ENCODE measurements around the gene HIRA. TPM values are rescaled to one million over a fixed set of nuclear protein-coding genes. Genes with fewer than 3 reads are reported as not detected.

HIRA gene
- polyA plus RNA-seq, 1 experiment: 17.1 TPM

DNA sequence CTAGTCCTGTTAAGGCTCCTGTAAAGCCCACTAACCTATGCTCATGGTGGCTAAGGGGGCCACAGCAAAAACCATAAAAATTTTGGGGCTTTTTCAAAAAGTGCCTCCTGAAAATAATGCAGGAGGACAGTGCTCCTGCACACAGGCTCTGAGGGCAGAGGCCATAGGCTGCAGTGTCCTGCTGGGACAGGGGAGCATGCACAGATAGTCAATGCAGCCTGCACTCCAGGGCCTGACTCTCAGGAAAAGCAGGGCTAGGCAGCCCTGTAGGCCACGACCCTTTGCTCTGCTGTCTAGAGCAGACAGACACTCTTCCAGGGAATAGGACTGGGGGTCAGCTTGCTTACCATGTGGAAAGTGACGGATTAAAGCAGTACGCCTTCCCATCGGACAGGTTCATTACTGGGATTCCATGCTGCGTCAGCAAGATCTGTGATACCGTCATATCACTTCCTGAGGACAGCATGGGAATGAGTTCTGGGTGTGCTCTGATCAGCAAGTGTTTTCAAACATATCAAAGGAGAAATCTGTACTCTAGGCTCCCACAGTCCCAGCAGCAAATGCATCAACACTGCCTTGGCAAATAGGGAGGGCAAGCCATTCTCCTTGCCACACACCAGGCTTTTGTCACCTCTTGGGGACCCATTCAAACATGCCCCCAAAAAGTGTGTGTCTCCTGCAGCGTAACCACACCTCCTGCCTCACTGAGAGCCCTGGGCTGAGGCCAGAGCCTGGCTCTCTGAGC, 75.9 kb downstream of the HIRA start:
- H3K4me3 ChIP-seq (ENCODE audit: low read depth, low read length): no peak overlapping the region
- ChIA-PET POLR2A (interaction anchor here (0.7 kb wide), 1 partner anchor 9 kb away, joined by 3 read pairs; no protein-coding TSS in a partner anchor), CTCF (no interaction called here)
- H3K27me3 ChIP-seq (ENCODE audit: control insufficient read depth, insufficient read depth, low read length): no peaks in the 10 kb centered on the region
- no peak for DNase-seq (ENCODE audit: low read depth)
- TF ChIP-seq, protein P1, sequence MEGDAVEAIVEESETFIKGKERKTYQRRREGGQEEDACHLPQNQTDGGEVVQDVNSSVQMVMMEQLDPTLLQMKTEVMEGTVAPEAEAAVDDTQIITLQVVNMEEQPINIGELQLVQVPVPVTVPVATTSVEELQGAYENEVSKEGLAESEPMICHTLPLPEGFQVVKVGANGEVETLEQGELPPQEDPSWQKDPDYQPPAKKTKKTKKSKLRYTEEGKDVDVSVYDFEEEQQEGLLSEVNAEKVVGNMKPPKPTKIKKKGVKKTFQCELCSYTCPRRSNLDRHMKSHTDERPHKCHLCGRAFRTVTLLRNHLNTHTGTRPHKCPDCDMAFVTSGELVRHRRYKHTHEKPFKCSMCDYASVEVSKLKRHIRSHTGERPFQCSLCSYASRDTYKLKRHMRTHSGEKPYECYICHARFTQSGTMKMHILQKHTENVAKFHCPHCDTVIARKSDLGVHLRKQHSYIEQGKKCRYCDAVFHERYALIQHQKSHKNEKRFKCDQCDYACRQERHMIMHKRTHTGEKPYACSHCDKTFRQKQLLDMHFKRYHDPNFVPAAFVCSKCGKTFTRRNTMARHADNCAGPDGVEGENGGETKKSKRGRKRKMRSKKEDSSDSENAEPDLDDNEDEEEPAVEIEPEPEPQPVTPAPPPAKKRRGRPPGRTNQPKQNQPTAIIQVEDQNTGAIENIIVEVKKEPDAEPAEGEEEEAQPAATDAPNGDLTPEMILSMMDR (IDR thresholded peaks at IDR 0.05; ENCODE audit: insufficient read depth, low read depth, low read length): no peak
- peaks cover 59% of the 10 kb centered on the region for H3K36me3 ChIP-seq (ENCODE audit: control insufficient read depth, insufficient read depth, low read length)

DNA sequence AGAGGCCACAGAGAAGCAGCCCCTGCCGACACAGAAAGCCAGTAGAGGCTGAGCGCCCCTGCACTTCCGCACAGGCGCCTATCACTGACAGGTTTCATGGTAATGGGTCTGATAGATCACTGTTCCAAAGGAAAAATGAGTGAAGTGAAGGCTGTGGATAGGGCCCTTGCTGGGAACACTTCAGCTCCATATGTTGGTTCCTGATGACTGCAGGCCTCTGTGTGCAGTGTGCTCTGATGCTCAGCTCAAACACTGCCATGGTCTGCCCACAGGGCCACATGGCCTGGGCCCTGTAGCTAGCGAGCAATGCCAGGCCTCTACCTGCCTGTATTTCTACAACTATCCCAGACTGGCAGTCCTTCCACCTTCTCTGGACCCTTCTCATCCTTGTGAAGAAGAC, 77.3 kb downstream of the HIRA start:
- ChIA-PET POLR2A (interaction anchor here (0.5 kb wide), 1 partner anchor 18 kb away, joined by 3 read pairs; no protein-coding TSS in a partner anchor), CTCF (interaction anchor here (0.7 kb wide), 1 partner anchor 172 kb away, joined by 3 read pairs; no protein-coding TSS in a partner anchor)
- TF ChIP-seq, protein P1 (IDR thresholded peaks at IDR 0.05; ENCODE audit: insufficient read depth, low read depth, low read length): no peak
- H3K36me3 ChIP-seq (ENCODE audit: control insufficient read depth, insufficient read depth, low read length): peaks cover 51% of the 10 kb centered on the region
- DNase-seq (ENCODE audit: low read depth): no peak
- no peak overlapping the region for H3K4me3 ChIP-seq (ENCODE audit: low read depth, low read length)
- no peaks in the 10 kb centered on the region for H3K27me3 ChIP-seq (ENCODE audit: control insufficient read depth, insufficient read depth, low read length)

DNA sequence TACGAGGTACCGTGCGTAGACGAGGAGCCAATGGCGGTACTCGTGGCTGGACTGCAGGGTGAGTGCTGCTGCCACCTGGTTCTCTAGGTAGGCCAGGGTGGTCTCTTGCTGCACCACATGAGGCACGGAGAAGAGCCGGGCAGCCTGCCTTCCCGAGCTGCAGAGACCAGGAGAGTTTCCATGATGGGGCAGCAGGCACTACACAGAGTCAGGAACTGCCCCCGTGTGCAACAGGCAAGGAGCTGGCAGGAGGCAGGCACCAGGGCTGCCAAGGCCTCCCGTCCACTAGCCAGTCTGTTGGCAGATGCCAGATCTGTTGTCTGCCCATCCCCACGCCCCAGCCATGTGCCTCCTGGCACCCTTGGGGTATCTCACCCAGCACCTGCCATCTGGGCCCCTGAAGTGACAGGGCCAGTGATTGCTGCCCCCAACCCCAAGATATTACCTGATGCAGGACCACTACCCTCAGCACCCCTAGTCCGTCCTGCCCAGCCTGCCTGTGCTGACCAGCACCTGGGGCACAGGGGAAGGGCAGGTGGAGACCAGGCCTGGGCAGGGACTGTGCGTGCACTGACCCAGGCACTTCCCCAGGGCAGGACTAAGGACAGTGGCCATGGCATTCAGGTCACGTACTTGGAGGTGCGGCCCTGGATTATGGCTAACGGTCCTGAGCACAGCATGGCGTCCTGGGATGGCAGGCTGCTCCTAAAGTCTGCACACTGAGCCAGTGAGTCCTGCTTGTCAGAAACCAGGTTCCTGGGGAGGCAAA, 78.0 kb downstream of the HIRA start:
- no peak for DNase-seq (ENCODE audit: low read depth)
- ChIA-PET POLR2A (no interaction called here), CTCF (no interaction called here)
- H3K36me3 ChIP-seq (ENCODE audit: control insufficient read depth, insufficient read depth, low read length): peaks cover 45% of the 10 kb centered on the region
- no peak overlapping the region for H3K4me3 ChIP-seq (ENCODE audit: low read depth, low read length)
- TF ChIP-seq, protein P1 (IDR thresholded peaks at IDR 0.05; ENCODE audit: insufficient read depth, low read depth, low read length): no peak
- no peaks in the 10 kb centered on the region for H3K27me3 ChIP-seq (ENCODE audit: control insufficient read depth, insufficient read depth, low read length)

DNA sequence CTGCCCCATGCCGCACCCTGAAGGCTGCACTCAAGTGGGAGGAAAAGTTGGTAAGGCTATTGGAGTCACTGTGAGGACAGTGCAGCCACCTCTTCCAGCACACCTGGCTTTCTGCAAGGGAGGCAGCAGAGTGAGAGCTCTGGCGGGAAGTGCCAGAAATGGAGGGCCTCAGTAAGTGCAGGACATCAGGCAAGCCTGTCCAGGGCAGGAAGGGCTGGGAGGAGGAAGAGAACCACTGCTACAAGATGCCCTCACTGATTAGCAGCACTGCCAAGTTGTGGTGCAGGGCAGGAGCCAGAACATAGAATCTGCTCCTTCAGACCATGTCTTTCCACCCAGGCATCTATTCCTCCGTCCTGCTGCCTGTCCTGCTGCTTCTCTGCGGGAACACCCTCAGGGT, 78.8 kb downstream of the HIRA start:
- TF ChIP-seq, protein P1 (IDR thresholded peaks at IDR 0.05; ENCODE audit: insufficient read depth, low read depth, low read length): no peak
- H3K27me3 ChIP-seq (ENCODE audit: control insufficient read depth, insufficient read depth, low read length): no peaks in the 10 kb centered on the region
- DNase-seq (ENCODE audit: low read depth): no peak
- CTCF ChIA-PET: no interaction called here
- H3K36me3 ChIP-seq (ENCODE audit: control insufficient read depth, insufficient read depth, low read length): peaks cover 44% of the 10 kb centered on the region
- POLR2A ChIA-PET: no interaction called here
- no peak overlapping the region for H3K4me3 ChIP-seq (ENCODE audit: low read depth, low read length)

DNA sequence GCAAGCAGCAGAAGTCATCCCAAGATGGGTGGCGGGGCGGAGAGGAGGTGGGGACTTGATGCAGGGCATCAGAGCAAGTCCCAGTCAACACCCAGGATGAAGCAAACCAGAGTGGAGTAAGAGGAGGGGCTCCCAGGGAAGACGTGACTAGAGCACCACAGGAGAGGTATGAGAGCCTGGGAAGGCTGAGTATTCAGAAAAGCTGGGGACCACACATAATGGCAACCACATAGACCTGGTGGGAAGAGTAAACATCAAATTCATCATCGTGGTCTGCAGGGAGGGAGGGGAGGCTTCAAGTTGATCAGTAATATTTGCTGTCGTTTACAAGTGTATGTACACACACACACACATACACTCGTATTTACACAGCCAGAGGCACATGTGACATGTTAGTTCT, 79.3 kb downstream of the HIRA start:
- CTCF ChIA-PET: no interaction called here
- POLR2A ChIA-PET: no interaction called here
- Histone ChIP-seq H3K36me3 (ENCODE audit: control insufficient read depth, insufficient read depth, low read length) (peaks cover 40% of the 10 kb centered on the region), H3K27me3 (ENCODE audit: control insufficient read depth, insufficient read depth, low read length) (no peaks in the 10 kb centered on the region), H3K4me3 (ENCODE audit: low read depth, low read length) (no peak overlapping the region)
- DNase-seq (ENCODE audit: low read depth): no peak
- TF ChIP-seq, protein P1 (IDR thresholded peaks at IDR 0.05; ENCODE audit: insufficient read depth, low read depth, low read length): no peak
